ENCODE results near the gene PYROXD2. TPM values are rescaled to one million over a fixed set of nuclear protein-coding genes. Genes with fewer than 3 reads are reported as not detected.
A peak's percentile ranks its signal among the peaks of the same experiment; 100 is the strongest.
"Not testable (repeated sequence)": the region's sequence is repeated elsewhere in the genome, so short reads cannot be mapped to it uniquely, and the experiment has no call there.

Gene PYROXD2
- total RNA-seq, 2 experiments from 2014 or later: 0.41 to 4.3 TPM

DNA sequence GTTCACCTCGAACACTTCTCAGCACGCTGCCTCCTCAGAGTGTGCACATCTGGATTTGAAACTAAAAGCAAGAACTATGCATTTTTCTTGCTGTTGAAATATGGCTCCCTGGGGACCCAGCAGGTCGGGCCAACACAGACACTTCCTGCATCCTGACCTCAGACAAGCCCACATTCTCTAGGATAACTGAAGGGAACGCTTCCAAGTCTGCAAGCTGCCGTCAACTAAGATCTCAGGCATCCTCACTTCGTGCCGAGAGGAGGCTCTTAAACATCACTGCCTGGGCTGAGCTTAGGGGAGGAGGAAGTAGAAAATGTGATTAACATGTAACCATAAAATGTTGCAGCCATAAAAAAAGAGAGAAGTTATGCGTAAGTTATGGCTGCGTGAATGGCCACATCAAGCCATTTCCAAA, 65.5 kb downstream of the PYROXD2 start:
- Histone ChIP-seq H3K27ac (ENCODE audit: low read depth, low read length, poor library complexity, severe bottlenecking) (no peak overlapping the region), H3K4me3 (ENCODE audit: low read depth, low read length, poor library complexity, severe bottlenecking) (peak overlapping the region; percentile 31), H3K9me2 (ENCODE audit: insufficient read depth, low read length) (no peaks in the 10 kb centered on the region), H4K20me1 (ENCODE audit: insufficient read depth, low read length) (no peaks in the 10 kb centered on the region), H3K4me2 (ENCODE audit: low read length) (peak overlapping the region; percentile 58), H3K36me3 (ENCODE audit: insufficient read depth, low read length) (no peaks in the 10 kb centered on the region), H2AFZ (ENCODE audit: low read length) (peak overlapping the region; percentile 67; the same call in 1 of the 2 replicates), H3K4me1 (ENCODE audit: insufficient read depth, low read length, poor library complexity, severe bottlenecking) (peaks cover 17% of the 10 kb centered on the region), H3K79me2 (ENCODE audit: insufficient read depth, low read depth, low read length) (no peaks in the 10 kb centered on the region), H3K9me3 (ENCODE audit: low read length) (peaks cover 6% of the 10 kb centered on the region; the same call in 1 of the 2 replicates)
- BruUV-seq (replicated peaks): no TSS peak
- intact Hi-C loops (cut with micrococcal nuclease; ENCODE audit: unreplicated experiment): no loop called here
- TF ChIP-seq, protein P1, sequence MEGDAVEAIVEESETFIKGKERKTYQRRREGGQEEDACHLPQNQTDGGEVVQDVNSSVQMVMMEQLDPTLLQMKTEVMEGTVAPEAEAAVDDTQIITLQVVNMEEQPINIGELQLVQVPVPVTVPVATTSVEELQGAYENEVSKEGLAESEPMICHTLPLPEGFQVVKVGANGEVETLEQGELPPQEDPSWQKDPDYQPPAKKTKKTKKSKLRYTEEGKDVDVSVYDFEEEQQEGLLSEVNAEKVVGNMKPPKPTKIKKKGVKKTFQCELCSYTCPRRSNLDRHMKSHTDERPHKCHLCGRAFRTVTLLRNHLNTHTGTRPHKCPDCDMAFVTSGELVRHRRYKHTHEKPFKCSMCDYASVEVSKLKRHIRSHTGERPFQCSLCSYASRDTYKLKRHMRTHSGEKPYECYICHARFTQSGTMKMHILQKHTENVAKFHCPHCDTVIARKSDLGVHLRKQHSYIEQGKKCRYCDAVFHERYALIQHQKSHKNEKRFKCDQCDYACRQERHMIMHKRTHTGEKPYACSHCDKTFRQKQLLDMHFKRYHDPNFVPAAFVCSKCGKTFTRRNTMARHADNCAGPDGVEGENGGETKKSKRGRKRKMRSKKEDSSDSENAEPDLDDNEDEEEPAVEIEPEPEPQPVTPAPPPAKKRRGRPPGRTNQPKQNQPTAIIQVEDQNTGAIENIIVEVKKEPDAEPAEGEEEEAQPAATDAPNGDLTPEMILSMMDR (conservative IDR thresholded peaks at IDR 0.05; ENCODE audit: low read length): no peak
- TF ChIP-seq EZH2phosphoT487 (IDR thresholded peaks at IDR 0.05; ENCODE audit: borderline replicate concordance, low read depth, low read length): no peak
- POLR2A ChIA-PET: interaction anchor here (0.9 to 1.4 kb wide), 3 partner anchors 10 to 17 kb away, joined by 3 to 6 read pairs (median 4); no protein-coding TSS in a partner anchor
- peak; percentile 72 for DNase-seq (ENCODE audit: low spot score)
- CTCF ChIA-PET (ENCODE audit: unreplicated experiment): no interaction called here

- intact Hi-C loops (cut with micrococcal nuclease; ENCODE audit: unreplicated experiment): no loop called here
- BruUV-seq (replicated peaks): no TSS peak
- H3K27ac ChIP-seq (ENCODE audit: low read depth, low read length, poor library complexity, severe bottlenecking): no peak overlapping the region
- CTCF ChIA-PET (ENCODE audit: unreplicated experiment): no interaction called here
- H4K20me1 ChIP-seq (ENCODE audit: insufficient read depth, low read length): no peaks in the 10 kb centered on the region
- peaks cover 17% of the 10 kb centered on the region for H3K4me1 ChIP-seq (ENCODE audit: insufficient read depth, low read length, poor library complexity, severe bottlenecking)
- no peak overlapping the region for H2AFZ ChIP-seq (ENCODE audit: low read length)
- peaks cover 6% of the 10 kb centered on the region; the same call in 1 of the 2 replicates for H3K9me3 ChIP-seq (ENCODE audit: low read length)
- no peak overlapping the region for H3K4me2 ChIP-seq (ENCODE audit: low read length)
- H3K79me2 ChIP-seq (ENCODE audit: insufficient read depth, low read depth, low read length): no peaks in the 10 kb centered on the region
- H3K9me2 ChIP-seq (ENCODE audit: insufficient read depth, low read length): no peaks in the 10 kb centered on the region
- no peak overlapping the region for H3K4me3 ChIP-seq (ENCODE audit: low read depth, low read length, poor library complexity, severe bottlenecking)
- no peaks in the 10 kb centered on the region for H3K36me3 ChIP-seq (ENCODE audit: insufficient read depth, low read length)
- POLR2A ChIA-PET: no interaction called here
- TF ChIP-seq, protein P1 (conservative IDR thresholded peaks at IDR 0.05; ENCODE audit: low read length): no peak
- TF ChIP-seq EZH2phosphoT487 (IDR thresholded peaks at IDR 0.05; ENCODE audit: borderline replicate concordance, low read depth, low read length): no peak
- no peak for DNase-seq (ENCODE audit: low spot score)
These were observed 68.1 kb downstream of the PYROXD2 start for GRCh38 chr10:98346847-98347246.

DNA sequence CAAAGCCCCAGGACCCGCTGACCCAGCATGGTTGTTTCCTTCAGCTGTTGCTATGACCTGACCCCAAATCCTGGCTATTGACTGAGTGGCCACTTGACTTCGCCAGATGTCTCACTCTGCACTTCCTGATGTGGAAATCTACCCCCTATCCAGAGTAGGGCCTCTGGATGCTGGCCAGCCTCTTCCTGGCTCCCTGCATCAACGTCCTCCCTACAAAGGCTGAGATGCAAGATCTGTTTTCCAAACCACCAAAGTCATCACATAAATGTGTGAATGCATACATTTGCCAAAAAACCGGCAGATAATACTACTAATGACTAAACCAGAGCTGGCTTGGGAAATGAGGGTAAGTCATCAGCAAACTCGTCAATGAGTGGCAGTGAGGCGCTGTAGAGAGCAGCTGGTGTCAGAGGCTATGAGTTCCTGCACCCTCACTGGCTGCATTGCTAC, 70.4 kb downstream of the PYROXD2 start:
- no TSS peak for BruUV-seq (replicated peaks)
- ChIA-PET CTCF (ENCODE audit: unreplicated experiment) (no interaction called here), POLR2A (interaction anchor here (0.6 to 1.0 kb wide), 3 partner anchors 14 to 175 kb away, joined by 4 to 5 read pairs (median 4); no protein-coding TSS in a partner anchor)
- Histone ChIP-seq H3K9me2 (ENCODE audit: insufficient read depth, low read length) (no peaks in the 10 kb centered on the region), H3K4me2 (ENCODE audit: low read length) (peak overlapping the region; percentile 16; the same call in 1 of the 2 replicates), H3K4me1 (ENCODE audit: insufficient read depth, low read length, poor library complexity, severe bottlenecking) (peaks cover 30% of the 10 kb centered on the region), H3K9me3 (ENCODE audit: low read length) (peaks cover 6% of the 10 kb centered on the region; the same call in 1 of the 2 replicates), H3K79me2 (ENCODE audit: insufficient read depth, low read depth, low read length) (no peaks in the 10 kb centered on the region), H3K27ac (ENCODE audit: low read depth, low read length, poor library complexity, severe bottlenecking) (no peak overlapping the region), H2AFZ (ENCODE audit: low read length) (no peak overlapping the region), H3K4me3 (ENCODE audit: low read depth, low read length, poor library complexity, severe bottlenecking) (no peak overlapping the region), H3K36me3 (ENCODE audit: insufficient read depth, low read length) (no peaks in the 10 kb centered on the region), H4K20me1 (ENCODE audit: insufficient read depth, low read length) (no peaks in the 10 kb centered on the region)
- peak; percentile 9 for DNase-seq (ENCODE audit: low spot score)
- intact Hi-C loops (cut with micrococcal nuclease; ENCODE audit: unreplicated experiment): no loop called here
- TF ChIP-seq, protein P1 (conservative IDR thresholded peaks at IDR 0.05; ENCODE audit: low read length): no peak
- TF ChIP-seq EZH2phosphoT487 (IDR thresholded peaks at IDR 0.05; ENCODE audit: borderline replicate concordance, low read depth, low read length): no peak

GRCh38 chr10:98341701-98342100, 73.3 kb downstream of the PYROXD2 start:
- H3K79me2 ChIP-seq (ENCODE audit: insufficient read depth, low read depth, low read length); H2AFZ ChIP-seq (ENCODE audit: low read length); BruUV-seq (replicated peaks); intact Hi-C loops (cut with micrococcal nuclease; ENCODE audit: unreplicated experiment); H3K36me3 ChIP-seq (ENCODE audit: insufficient read depth, low read length); H3K27ac ChIP-seq (ENCODE audit: low read depth, low read length, poor library complexity, severe bottlenecking); H3K9me2 ChIP-seq (ENCODE audit: insufficient read depth, low read length); CTCF ChIA-PET (ENCODE audit: unreplicated experiment); DNase-seq (ENCODE audit: low spot score); H3K4me3 ChIP-seq (ENCODE audit: low read depth, low read length, poor library complexity, severe bottlenecking); H3K9me3 ChIP-seq (ENCODE audit: low read length); POLR2A ChIA-PET; H3K4me2 ChIP-seq (ENCODE audit: low read length); H4K20me1 ChIP-seq (ENCODE audit: insufficient read depth, low read length): not testable (repeated sequence)
- H3K4me1 ChIP-seq (ENCODE audit: insufficient read depth, low read length, poor library complexity, severe bottlenecking): peaks cover 24% of the 10 kb centered on the region
